Gastroesophageal sphincter (tissue), 4 donors: Measurements from ENCODE around the gene GPANK1. TPM values are rescaled to one million over a fixed set of nuclear protein-coding genes. Genes with fewer than 3 reads are reported as not detected.

Experiments used
- ATAC-seq: fragments of 150-250 bp; one replicate; pipeline ENCODE4 v1.9.1; 2016; ENCODE audit warnings: mild to moderate bottlenecking, moderate library complexity
- H3K27ac ChIP-seq, 4 donors: fragments of 200-600 bp; sonication (generic) in 3 of 4; 1 replicate in 3 of 4; 2 replicates in 1 of 4; pipeline ENCODE4 v1.5.1; 2016 to 2019
- H3K27me3 ChIP-seq: fragments of 200-600 bp; sonication (generic); one replicate; pipeline ENCODE4 v1.5.1; 2019
- H3K36me3 ChIP-seq, 2 donors: fragments of 200-600 bp; sonication (generic); one replicate each; pipeline ENCODE4 v1.5.1; 2019; ENCODE audit warnings: control low read depth in 1 of 2
- H3K4me1 ChIP-seq, 3 donors: fragments of 200-600 bp; sonication (generic); 1 replicate in 2 of 3; 2 replicates in 1 of 3; pipeline ENCODE4 v1.5.1; 2016 to 2019; ENCODE audit warnings: control low read depth in 2 of 3
- H3K4me3 ChIP-seq, 2 donors: fragments of 200-600 bp; sonication (generic); one replicate each; pipeline ENCODE4 v1.5.1; 2019; ENCODE audit warnings: mild to moderate bottlenecking in 1 of 2, moderate library complexity in 1 of 2
- H3K9me3 ChIP-seq, 3 donors: fragments of 200-600 bp; sonication (generic); one replicate each; pipeline ENCODE4 v1.5.1; 2017 to 2019; ENCODE audit warnings: control low read depth in 2 of 3
- EP300 ChIP-seq: sonication (generic); formaldehyde crosslinking; IDR thresholded peaks from one replicate; pipeline ENCODE4 v1.6.1; 2017; ENCODE audit warnings: antibody characterized with exemption, mild to moderate bottlenecking
- POLR2A ChIP-seq, 2 donors: fragments of 450-650 bp; IDR thresholded peaks; one replicate each; pipeline ENCODE4 v1.6.1; 2017; ENCODE audit warnings: antibody characterized with exemption in 2 of 2, mild to moderate bottlenecking in 2 of 2, moderate library complexity in 1 of 2
- POLR2AphosphoS5 ChIP-seq: sonication (generic); formaldehyde crosslinking; IDR thresholded peaks from one replicate; pipeline ENCODE4 v1.6.1; 2017; ENCODE audit warnings: antibody characterized with exemption
- WGBS, 2 donors: methylation state at CpG; one replicate each; pipeline ENCODE4 v1.1.5; 2018; ENCODE audit warnings: low coverage in 1 of 2; 5-methylcytosine and 5-hydroxymethylcytosine counted together
- total RNA-seq, 4 donors: library from RNA; depleted of rRNA; stranded (reverse); fragments of >200 nt; gene quantifications; one replicate each; pipeline ENCODE4 v1.1.0, GENCODE V29; 2016
- TF ChIP-seq, protein P1 (sequence below), 4 experiments: fragments of 200-600 bp in 2 of 4; fragments of 450-650 bp in 2 of 4; sonication (generic) in 1 of 4; IDR thresholded peaks; one replicate each; pipeline ENCODE4 v1.5.1; 2017 to 2019; ENCODE audit warnings: antibody characterized with exemption in 4 of 4, mild to moderate bottlenecking in 2 of 4, moderate library complexity in 2 of 4

GPANK1 gene
- total RNA-seq, 4 donors from 2014 or later = 17.1 to 22.3 (median 17.9) TPM

DNA sequence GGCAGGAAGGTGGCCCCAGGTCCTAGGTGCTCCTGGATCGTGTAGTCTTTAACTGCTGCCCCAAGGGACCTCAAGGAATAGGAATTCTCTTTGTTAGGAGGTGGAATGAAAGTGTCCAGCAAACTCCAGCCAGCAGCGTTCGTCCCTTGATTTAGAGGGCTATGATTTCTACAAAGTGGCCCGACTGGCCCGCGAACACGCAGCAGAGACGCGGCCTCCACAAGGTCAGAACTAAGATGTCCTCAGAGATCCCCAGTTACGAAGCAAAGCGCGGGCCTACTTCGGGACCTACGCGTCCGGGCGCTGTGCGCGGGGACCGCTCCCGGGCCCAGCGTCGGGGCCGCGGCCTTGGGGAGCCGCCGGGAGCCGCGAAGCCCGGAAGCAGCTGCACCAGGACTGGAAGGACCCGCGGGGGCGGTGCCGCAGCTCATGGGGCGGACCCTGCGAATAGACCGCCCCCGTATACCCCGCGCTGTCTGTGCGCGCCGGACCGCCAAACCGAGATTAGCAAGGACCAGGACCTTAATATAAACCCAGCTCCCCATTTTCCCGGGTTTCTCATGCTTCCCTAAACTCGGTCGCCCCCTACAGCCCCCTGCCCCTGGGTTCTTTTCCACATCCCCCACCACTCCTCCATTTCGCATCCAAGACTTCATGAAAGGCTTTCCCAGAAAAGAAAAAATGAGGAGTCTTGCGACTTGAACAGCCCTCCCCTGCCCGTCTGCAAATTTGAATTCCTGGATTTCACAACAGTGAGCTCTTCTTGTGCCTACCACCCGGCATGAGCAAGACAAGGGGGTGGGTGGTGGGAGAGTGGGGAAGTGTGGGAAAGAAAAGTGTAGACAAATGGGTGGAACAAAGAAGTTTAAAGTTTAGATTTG, 4.2 kb downstream of the GPANK1 start, which contains the start of gene C6orf47:
Gene C6orf47, minus strand, starts transcription at position 398 of the 881 bp plus-strand sequence. CDS start 831 bp downstream, outside the sequence.
- peak within 1 kb of the TSS; percentile 50 to 89 (median 86) for H3K27ac ChIP-seq
- no CpG with 5 or more reads among the region's 52 CpGs for WGBS, 2 donors
- TF ChIP-seq POLR2AphosphoS5 (peak; percentile 75), POLR2A (IDR thresholded peaks at IDR 0.05) (peak; percentile 93 to 94), EP300 (no peak)
- TF ChIP-seq, protein P1, sequence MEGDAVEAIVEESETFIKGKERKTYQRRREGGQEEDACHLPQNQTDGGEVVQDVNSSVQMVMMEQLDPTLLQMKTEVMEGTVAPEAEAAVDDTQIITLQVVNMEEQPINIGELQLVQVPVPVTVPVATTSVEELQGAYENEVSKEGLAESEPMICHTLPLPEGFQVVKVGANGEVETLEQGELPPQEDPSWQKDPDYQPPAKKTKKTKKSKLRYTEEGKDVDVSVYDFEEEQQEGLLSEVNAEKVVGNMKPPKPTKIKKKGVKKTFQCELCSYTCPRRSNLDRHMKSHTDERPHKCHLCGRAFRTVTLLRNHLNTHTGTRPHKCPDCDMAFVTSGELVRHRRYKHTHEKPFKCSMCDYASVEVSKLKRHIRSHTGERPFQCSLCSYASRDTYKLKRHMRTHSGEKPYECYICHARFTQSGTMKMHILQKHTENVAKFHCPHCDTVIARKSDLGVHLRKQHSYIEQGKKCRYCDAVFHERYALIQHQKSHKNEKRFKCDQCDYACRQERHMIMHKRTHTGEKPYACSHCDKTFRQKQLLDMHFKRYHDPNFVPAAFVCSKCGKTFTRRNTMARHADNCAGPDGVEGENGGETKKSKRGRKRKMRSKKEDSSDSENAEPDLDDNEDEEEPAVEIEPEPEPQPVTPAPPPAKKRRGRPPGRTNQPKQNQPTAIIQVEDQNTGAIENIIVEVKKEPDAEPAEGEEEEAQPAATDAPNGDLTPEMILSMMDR (IDR thresholded peaks at IDR 0.05) = no peak

DNA sequence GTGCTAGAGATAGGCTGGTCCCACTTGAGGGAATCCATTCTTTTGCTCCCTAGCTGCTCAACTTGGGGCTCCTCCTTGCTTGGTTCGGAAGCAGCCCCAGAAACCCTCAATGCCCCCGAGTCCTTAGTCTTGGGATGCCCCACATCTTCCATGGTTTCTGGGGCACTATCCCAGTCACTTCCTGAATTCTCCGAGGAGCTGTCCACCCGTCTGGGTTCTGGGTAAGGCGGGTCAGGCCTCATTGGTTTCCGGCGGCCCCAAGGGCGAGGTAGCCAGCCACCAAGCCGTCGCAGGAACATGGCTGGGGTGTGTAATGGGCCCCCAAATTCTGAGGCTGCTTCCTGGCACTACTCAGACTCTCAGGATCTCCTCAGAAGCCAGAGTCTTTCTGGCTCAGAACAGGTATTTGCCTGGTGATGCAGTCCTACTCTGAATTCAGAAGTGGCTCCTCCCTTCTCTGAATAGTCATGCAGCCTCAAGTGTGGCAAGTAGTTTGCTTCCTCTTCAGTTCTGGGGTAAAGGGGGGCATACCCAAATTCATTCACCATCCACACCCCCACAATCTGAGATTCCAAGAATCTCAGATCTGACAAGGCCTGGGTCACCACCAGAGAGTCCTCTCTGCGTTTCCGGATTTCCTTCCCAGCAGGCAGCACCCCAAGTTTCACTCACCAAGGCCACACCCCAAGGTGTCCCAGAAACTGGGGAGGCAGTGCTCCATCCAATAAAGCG, 5.0 kb downstream of the GPANK1 start:
- H3K27me3 ChIP-seq = no peaks in the 10 kb centered on the region
- no peak for ATAC-seq
- H3K9me3 ChIP-seq = no peaks in the 10 kb centered on the region
- TF ChIP-seq EP300 (no peak), POLR2AphosphoS5 (no peak), POLR2A (IDR thresholded peaks at IDR 0.05) (peak in 1 of 2 donors; percentile 10)
- TF ChIP-seq, protein P1 (IDR thresholded peaks at IDR 0.05) = no peak
- peaks cover 8 to 89% (median 36%) of the 10 kb centered on the region in 3 donors for H3K4me1 ChIP-seq
- peak overlapping the region; percentile 56 to 81 for H3K4me3 ChIP-seq
- peaks cover 0 to 53% of the 10 kb centered on the region in 2 donors for H3K36me3 ChIP-seq
- H3K27ac ChIP-seq = peak overlapping the region; percentile 50 to 89 (median 86)
- WGBS, 2 donors = 0% methylated on average over 3 of the region's 13 CpGs; no CpG with 5 or more reads in 1 of the 2 donors

More for the DNA sequence above, 4.2 kb downstream of the GPANK1 start, which contains the start of gene C6orf47:
- no peaks in the 10 kb centered on the region for H3K9me3 ChIP-seq
- peak; percentile 83 for ATAC-seq
- peak within 1 kb of the TSS; percentile 56 to 81 for H3K4me3 ChIP-seq
- H3K4me1 ChIP-seq = peaks cover 8 to 82% (median 36%) of the 10 kb centered on the region in 3 donors
- H3K36me3 ChIP-seq = peaks cover 0 to 49% of the 10 kb centered on the region in 2 donors
- no peaks in the 10 kb centered on the region for H3K27me3 ChIP-seq

DNA sequence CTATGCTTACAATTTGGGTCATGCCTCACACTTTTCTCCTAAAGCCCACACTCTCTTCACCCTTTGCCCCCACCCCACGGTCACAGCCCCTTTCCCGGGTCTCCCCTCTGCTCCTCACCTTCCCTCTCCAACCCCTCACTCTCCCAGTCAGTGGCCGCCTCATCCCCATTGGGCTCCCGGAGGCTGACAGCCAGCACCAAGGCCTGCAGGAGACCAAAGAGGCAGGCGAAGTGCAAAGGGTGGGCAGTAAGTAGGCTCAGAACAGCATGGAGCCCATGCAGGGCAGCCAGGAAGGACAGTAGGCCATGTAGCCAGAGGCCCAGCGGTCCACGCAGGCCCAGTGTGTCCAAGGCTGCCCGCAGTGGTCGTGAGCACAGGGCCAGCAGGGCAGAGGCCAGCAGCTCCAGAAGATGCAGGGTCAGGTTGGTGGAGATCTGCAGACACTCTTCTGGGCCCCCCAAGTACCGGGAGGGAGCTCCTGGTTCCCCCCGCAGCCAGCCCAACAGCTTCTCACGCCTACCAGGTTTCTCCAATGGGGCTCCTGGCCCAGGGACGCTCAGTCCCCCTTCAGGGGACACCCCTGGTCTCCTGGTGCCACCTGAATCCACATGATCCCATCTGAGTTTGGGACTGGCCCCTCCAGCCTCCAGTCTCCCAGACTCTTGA, 5.7 kb downstream of the GPANK1 start:
- WGBS, 2 donors = no CpG with 5 or more reads among the region's 13 CpGs

DNA sequence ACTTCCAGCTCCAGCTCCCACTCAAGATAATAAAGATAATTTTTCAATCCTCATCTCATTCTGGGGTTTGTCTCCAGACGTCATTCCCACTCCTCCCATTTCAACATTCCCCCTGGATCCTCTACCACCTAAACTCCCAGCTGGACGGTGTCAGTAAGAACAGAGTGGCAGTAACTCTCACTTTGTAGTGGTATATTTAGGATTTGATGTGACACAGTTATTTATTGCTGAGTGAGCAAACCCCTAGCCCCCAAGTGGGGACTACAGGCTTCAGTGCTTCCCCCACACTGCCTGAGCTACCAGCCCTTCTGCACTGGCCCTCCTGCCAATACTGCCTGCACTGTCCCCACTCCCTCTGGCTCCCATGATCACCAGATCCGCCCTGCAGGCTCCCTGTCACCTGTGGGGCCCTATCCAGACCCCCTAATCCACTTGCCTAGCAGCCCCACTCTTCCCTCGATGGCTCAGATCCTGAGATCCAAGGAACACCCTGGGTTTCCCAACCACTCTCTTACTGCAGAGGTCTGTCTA, 6.6 kb downstream of the GPANK1 start:
- H3K36me3 ChIP-seq = peaks cover 0 to 45% of the 10 kb centered on the region in 2 donors
- no peak for TF ChIP-seq EP300
- TF ChIP-seq, protein P1 (IDR thresholded peaks at IDR 0.05) = no peak
- no peak for TF ChIP-seq POLR2A (IDR thresholded peaks at IDR 0.05)
- TF ChIP-seq POLR2AphosphoS5 = no peak
- peaks cover 8 to 84% (median 32%) of the 10 kb centered on the region in 3 donors for H3K4me1 ChIP-seq

More for the DNA sequence above, 5.7 kb downstream of the GPANK1 start:
- peaks cover 8 to 85% (median 34%) of the 10 kb centered on the region in 3 donors for H3K4me1 ChIP-seq
- TF ChIP-seq EP300 (no peak), POLR2A (IDR thresholded peaks at IDR 0.05) (no peak), POLR2AphosphoS5 (no peak)
- TF ChIP-seq, protein P1 (IDR thresholded peaks at IDR 0.05) = no peak
- no peak for ATAC-seq
- H3K27me3 ChIP-seq = no peaks in the 10 kb centered on the region
- peak overlapping the region in 3 of 4 donors; percentile 83 to 89 (median 88) for H3K27ac ChIP-seq
- H3K9me3 ChIP-seq = no peaks in the 10 kb centered on the region
- peaks cover 0 to 53% of the 10 kb centered on the region in 2 donors for H3K36me3 ChIP-seq
- peak overlapping the region; percentile 56 to 81 for H3K4me3 ChIP-seq

More for the DNA sequence above, 6.6 kb downstream of the GPANK1 start:
- Histone ChIP-seq H3K27me3 (no peaks in the 10 kb centered on the region), H3K9me3 (no peaks in the 10 kb centered on the region), H3K27ac (peak overlapping the region in 3 of 4 donors; percentile 1 to 88 (median 46)), H3K4me3 (peak overlapping the region in 1 of 2 donors; percentile 81)
- ATAC-seq = no peak
- WGBS, 2 donors = 71 to 76% methylated on average over 4 of the region's 4 CpGs
